ENCODE measurements around the gene CPNE4. TPM values are rescaled to one million over a fixed set of nuclear protein-coding genes. Genes with fewer than 3 reads are reported as not detected.

The CPNE4 gene
- total and polyA plus RNA-seq, 9 of the 15 experiments (the other 6 are each of a cell fraction or from before 2014, with no cell fraction given): not detected

DNA sequence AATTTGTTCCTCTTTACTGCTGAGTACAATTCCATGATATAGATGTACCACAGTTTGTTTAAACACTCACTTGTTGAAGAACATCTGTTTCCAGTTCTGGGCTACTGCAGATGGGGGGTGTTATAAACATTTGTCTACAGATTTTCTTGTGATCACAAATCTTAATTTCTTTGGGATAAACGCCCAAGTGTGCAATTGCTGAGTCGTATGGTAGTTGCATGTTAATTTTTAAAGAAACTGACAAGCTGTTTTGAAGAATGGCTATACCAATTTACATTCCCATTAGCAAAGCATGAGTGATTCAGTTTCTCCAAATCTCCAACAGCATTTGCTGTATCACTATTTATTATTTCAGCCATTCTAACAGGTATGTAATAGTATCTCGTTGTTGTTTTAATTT, 290.0 kb downstream of the CPNE4 start:
- no peak overlapping the region for H2AFZ ChIP-seq (ENCODE audit: low read depth, low read length)
- POLR2A ChIA-PET: no interaction called here
- no peak for ATAC-seq
- no peak for TF ChIP-seq KDM4B (IDR thresholded peaks at IDR 0.05; ENCODE audit: borderline replicate concordance in 2 of 2, low read depth in 1 of 2)
- TF ChIP-seq NCOR1 (IDR thresholded peaks at IDR 0.05): no peak
- TF ChIP-seq, protein P1, sequence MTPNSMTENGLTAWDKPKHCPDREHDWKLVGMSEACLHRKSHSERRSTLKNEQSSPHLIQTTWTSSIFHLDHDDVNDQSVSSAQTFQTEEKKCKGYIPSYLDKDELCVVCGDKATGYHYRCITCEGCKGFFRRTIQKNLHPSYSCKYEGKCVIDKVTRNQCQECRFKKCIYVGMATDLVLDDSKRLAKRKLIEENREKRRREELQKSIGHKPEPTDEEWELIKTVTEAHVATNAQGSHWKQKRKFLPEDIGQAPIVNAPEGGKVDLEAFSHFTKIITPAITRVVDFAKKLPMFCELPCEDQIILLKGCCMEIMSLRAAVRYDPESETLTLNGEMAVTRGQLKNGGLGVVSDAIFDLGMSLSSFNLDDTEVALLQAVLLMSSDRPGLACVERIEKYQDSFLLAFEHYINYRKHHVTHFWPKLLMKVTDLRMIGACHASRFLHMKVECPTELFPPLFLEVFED (CRISPR knock-in tag; conservative IDR thresholded peaks at IDR 0.05): no peak
- TF ChIP-seq, protein P2, sequence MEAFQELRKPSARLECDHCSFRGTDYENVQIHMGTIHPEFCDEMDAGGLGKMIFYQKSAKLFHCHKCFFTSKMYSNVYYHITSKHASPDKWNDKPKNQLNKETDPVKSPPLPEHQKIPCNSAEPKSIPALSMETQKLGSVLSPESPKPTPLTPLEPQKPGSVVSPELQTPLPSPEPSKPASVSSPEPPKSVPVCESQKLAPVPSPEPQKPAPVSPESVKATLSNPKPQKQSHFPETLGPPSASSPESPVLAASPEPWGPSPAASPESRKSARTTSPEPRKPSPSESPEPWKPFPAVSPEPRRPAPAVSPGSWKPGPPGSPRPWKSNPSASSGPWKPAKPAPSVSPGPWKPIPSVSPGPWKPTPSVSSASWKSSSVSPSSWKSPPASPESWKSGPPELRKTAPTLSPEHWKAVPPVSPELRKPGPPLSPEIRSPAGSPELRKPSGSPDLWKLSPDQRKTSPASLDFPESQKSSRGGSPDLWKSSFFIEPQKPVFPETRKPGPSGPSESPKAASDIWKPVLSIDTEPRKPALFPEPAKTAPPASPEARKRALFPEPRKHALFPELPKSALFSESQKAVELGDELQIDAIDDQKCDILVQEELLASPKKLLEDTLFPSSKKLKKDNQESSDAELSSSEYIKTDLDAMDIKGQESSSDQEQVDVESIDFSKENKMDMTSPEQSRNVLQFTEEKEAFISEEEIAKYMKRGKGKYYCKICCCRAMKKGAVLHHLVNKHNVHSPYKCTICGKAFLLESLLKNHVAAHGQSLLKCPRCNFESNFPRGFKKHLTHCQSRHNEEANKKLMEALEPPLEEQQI (IDR thresholded peaks at IDR 0.05): no peak
- TF ChIP-seq ARID1B (IDR thresholded peaks at IDR 0.05): no peak
- no peak for TF ChIP-seq EWSR1 (IDR thresholded peaks at IDR 0.05; ENCODE audit: borderline replicate concordance, low read depth, partially characterized antibody)
- no peak for TF ChIP-seq POLR3A (IDR thresholded peaks at IDR 0.05; ENCODE audit: borderline replicate concordance, extremely low read depth, insufficient read depth, insufficient read length)
- TF ChIP-seq, protein P3, sequence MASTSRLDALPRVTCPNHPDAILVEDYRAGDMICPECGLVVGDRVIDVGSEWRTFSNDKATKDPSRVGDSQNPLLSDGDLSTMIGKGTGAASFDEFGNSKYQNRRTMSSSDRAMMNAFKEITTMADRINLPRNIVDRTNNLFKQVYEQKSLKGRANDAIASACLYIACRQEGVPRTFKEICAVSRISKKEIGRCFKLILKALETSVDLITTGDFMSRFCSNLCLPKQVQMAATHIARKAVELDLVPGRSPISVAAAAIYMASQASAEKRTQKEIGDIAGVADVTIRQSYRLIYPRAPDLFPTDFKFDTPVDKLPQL (IDR thresholded peaks at IDR 0.05; ENCODE audit: extremely low read depth, insufficient read length): no peak
- no peak for TF ChIP-seq MAZ (CRISPR knock-in tag; conservative IDR thresholded peaks at IDR 0.05 in 1 of 2, IDR thresholded peaks at IDR 0.05 in 1 of 2)
- TF ChIP-seq, protein P4, sequence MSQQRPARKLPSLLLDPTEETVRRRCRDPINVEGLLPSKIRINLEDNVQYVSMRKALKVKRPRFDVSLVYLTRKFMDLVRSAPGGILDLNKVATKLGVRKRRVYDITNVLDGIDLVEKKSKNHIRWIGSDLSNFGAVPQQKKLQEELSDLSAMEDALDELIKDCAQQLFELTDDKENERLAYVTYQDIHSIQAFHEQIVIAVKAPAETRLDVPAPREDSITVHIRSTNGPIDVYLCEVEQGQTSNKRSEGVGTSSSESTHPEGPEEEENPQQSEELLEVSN (IDR thresholded peaks at IDR 0.05; ENCODE audit: borderline replicate concordance in 1 of 2, extremely low read depth in 1 of 2, insufficient read depth in 1 of 2, insufficient read length in 1 of 2, low read depth in 1 of 2, low read length in 1 of 2, poor library complexity in 1 of 2, severe bottlenecking in 1 of 2): no peak
- no peak for TF ChIP-seq NRF1 (conservative IDR thresholded peaks at IDR 0.05 in 1 of 2, IDR thresholded peaks at IDR 0.05 in 1 of 2)
- TF ChIP-seq ZNF274 (IDR thresholded peaks at IDR 0.05; ENCODE audit: borderline replicate concordance, low read depth, low read length): no peak
- no peak for TF ChIP-seq TRIM28 (IDR thresholded peaks at IDR 0.05)
- no peak for TF ChIP-seq HNRNPUL1 (IDR thresholded peaks at IDR 0.05; ENCODE audit: low read length)
- no peak for TF ChIP-seq RFX7 (CRISPR knock-in tag; IDR thresholded peaks at IDR 0.05)
- no peak for TF ChIP-seq HLTF (IDR thresholded peaks at IDR 0.05)
- DNase-seq (ENCODE audit: extremely low read depth in 1 of 4, low spot score in 3 of 4): no peak
- no peaks in the 10 kb centered on the region for H3K79me2 ChIP-seq (ENCODE audit: control insufficient read depth, insufficient read depth, low read length)
- FAIRE-seq: no peak
- H3K4me3 ChIP-seq: no peak overlapping the region
- no peaks in the 10 kb centered on the region for H3K36me3 ChIP-seq (ENCODE audit: control insufficient read depth, insufficient read depth, low read length)
- no peaks in the 10 kb centered on the region for H3K9me1 ChIP-seq (ENCODE audit: control insufficient read depth, insufficient read depth, low read length)
- no peak overlapping the region for H3K4me2 ChIP-seq (ENCODE audit: insufficient read depth, low read length)
- H3K27me3 ChIP-seq (ENCODE audit: control insufficient read depth in 2 of 2, insufficient read depth in 2 of 2, low read length in 2 of 2): no peaks in the 10 kb centered on the region
- no peaks in the 10 kb centered on the region for H3K4me1 ChIP-seq (replicated peaks in 1 of 2; ENCODE audit: control insufficient read depth in 2 of 2, insufficient read depth in 2 of 2, low read length in 2 of 2)
- CTCF ChIA-PET (ENCODE audit: low intra/inter-chr PET ratio): no interaction called here
- H3K9me3 ChIP-seq (replicated peaks; ENCODE audit: control insufficient read depth, insufficient read depth, low read depth, low read length): no peaks in the 10 kb centered on the region
- H3K27ac ChIP-seq (ENCODE audit: extremely low read depth, low read depth, low read length): no peak overlapping the region
- intact Hi-C loops (cut with micrococcal nuclease): no loop called here
- in situ Hi-C loops (cut with MboI): no loop called here
- H4K20me1 ChIP-seq (replicated peaks; ENCODE audit: control insufficient read depth, insufficient read depth, low read length): no peaks in the 10 kb centered on the region
- no peak overlapping the region for H3K9ac ChIP-seq (ENCODE audit: insufficient read depth in 1 of 2, low read depth in 2 of 2, low read length in 2 of 2)
- no TSS peak for BruUV-seq (replicated peaks)
- WGBS (ENCODE audit: insufficient coverage, low coverage, missing lambda C conversion rate): 0% methylated on average over 3 of the region's 3 CpGs

All from K562 (cell line).